ENCODE results near the gene AIG1.
"Not testable (repeated sequence)": the region's sequence is repeated elsewhere in the genome, so short reads cannot be mapped to it uniquely, and the experiment has no call there.

Gene AIG1

DNA sequence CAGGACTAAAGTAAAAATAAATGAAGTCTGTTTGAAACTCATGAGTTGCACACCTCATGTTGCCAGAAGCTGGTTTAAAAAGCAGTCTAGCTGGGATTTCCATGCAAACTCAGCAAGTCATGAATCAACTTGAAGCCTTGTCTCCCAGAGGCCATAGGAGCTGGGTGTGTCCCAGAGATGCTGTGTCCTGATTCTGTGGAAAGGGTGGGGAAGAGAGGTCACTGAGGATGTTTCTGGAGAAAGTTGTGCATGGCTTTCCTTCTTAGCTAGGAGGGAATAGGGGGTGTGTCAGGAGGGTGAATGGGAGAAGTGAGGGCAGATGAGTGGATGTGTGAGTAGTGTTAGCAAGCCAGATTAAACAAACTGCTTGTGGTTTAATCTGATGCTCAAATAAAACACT lies 278.5 kb downstream of the AIG1 start:
- Histone ChIP-seq H3K9me3 (ENCODE audit: control insufficient read depth, low read length) (no peaks in the 10 kb centered on the region), H3K4me3 (ENCODE audit: low read depth, low read length) (no peak overlapping the region), H2AFZ (no peak overlapping the region), H3K27ac (no peak overlapping the region), H3K9ac (no peak overlapping the region), H3K79me2 (no peaks in the 10 kb centered on the region), H3K27me3 (ENCODE audit: control insufficient read depth, insufficient read depth, low read length) (no peaks in the 10 kb centered on the region), H3K4me1 (no peaks in the 10 kb centered on the region), H3K36me3 (ENCODE audit: control insufficient read depth, insufficient read depth, low read length) (no peaks in the 10 kb centered on the region), H3K4me2 (ENCODE audit: low read length) (no peak overlapping the region)
- TF ChIP-seq, protein P1, sequence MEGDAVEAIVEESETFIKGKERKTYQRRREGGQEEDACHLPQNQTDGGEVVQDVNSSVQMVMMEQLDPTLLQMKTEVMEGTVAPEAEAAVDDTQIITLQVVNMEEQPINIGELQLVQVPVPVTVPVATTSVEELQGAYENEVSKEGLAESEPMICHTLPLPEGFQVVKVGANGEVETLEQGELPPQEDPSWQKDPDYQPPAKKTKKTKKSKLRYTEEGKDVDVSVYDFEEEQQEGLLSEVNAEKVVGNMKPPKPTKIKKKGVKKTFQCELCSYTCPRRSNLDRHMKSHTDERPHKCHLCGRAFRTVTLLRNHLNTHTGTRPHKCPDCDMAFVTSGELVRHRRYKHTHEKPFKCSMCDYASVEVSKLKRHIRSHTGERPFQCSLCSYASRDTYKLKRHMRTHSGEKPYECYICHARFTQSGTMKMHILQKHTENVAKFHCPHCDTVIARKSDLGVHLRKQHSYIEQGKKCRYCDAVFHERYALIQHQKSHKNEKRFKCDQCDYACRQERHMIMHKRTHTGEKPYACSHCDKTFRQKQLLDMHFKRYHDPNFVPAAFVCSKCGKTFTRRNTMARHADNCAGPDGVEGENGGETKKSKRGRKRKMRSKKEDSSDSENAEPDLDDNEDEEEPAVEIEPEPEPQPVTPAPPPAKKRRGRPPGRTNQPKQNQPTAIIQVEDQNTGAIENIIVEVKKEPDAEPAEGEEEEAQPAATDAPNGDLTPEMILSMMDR (IDR thresholded peaks at IDR 0.05) = no peak

DNA sequence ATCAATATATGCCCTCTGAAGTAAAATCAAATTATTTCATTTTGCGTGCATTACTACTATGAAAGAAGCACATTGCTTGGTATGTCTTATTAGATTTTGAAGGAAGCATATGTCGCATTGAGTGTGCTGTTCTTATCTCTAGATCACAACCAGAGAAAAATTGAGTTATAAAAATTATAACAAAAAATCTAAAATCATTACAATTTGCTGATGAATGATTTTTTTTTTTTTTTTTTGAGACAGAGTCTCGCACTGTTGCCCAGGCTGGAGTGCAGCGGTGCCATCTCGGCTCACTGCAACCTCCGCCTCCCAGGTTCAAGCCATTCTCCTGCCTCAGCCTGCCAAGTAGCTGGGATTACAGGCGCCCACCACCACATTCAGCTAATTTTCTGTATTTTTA lies 284.8 kb downstream of the AIG1 start:
- H3K4me2 ChIP-seq (ENCODE audit: low read length); H3K4me1 ChIP-seq; H3K9me3 ChIP-seq (ENCODE audit: control insufficient read depth, low read length); H3K36me3 ChIP-seq (ENCODE audit: control insufficient read depth, insufficient read depth, low read length); H2AFZ ChIP-seq; H3K9ac ChIP-seq; H3K4me3 ChIP-seq (ENCODE audit: low read depth, low read length); H3K79me2 ChIP-seq; H3K27me3 ChIP-seq (ENCODE audit: control insufficient read depth, insufficient read depth, low read length); H3K27ac ChIP-seq: not testable (repeated sequence)

DNA sequence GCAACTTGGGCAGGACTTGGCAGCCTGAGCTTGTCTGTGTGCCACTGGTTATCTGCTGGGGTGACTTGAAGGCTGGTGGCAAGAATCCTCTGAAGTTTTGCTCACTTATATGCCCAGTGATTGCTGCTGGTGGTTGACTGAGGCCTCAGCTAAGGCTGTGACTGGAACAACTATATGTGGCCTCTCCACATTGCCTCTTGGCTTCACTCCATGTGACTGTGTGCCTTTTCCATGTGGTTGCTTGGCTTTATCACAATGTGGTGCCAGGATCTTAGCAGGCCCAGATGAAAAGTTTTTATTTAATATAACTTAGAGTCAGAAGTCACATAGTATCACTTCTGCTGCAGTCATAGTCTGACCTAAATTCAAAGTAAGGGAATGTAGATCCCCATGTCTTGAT lies 285.3 kb downstream of the AIG1 start:
- H3K79me2 ChIP-seq = no peaks in the 10 kb centered on the region
- TF ChIP-seq, protein P1 (IDR thresholded peaks at IDR 0.05) = no peak
- no peaks in the 10 kb centered on the region for H3K4me1 ChIP-seq
- H3K9ac ChIP-seq = no peak overlapping the region
- H3K4me3 ChIP-seq (ENCODE audit: low read depth, low read length) = no peak overlapping the region
- H3K27me3 ChIP-seq (ENCODE audit: control insufficient read depth, insufficient read depth, low read length) = no peaks in the 10 kb centered on the region
- no peak overlapping the region for H3K4me2 ChIP-seq (ENCODE audit: low read length)
- no peaks in the 10 kb centered on the region for H3K9me3 ChIP-seq (ENCODE audit: control insufficient read depth, low read length)
- no peak overlapping the region for H2AFZ ChIP-seq
- no peak overlapping the region for H3K27ac ChIP-seq
- no peaks in the 10 kb centered on the region for H3K36me3 ChIP-seq (ENCODE audit: control insufficient read depth, insufficient read depth, low read length)

GRCh38 chr6:143348531-143348930 lies 287.8 kb downstream of the AIG1 start:
- Histone ChIP-seq H3K4me3 (ENCODE audit: low read depth, low read length) (no peak overlapping the region), H3K36me3 (ENCODE audit: control insufficient read depth, insufficient read depth, low read length) (no peaks in the 10 kb centered on the region), H2AFZ (no peak overlapping the region), H3K4me1 (no peaks in the 10 kb centered on the region), H3K79me2 (no peaks in the 10 kb centered on the region), H3K4me2 (ENCODE audit: low read length) (no peak overlapping the region), H3K27me3 (ENCODE audit: control insufficient read depth, insufficient read depth, low read length) (no peaks in the 10 kb centered on the region), H3K9ac (no peak overlapping the region), H3K9me3 (ENCODE audit: control insufficient read depth, low read length) (no peaks in the 10 kb centered on the region), H3K27ac (no peak overlapping the region)
- TF ChIP-seq, protein P1 (IDR thresholded peaks at IDR 0.05) = no peak

- TF ChIP-seq, protein P1 (IDR thresholded peaks at IDR 0.05) = no peak
- Histone ChIP-seq H3K4me3 (ENCODE audit: low read depth, low read length) (no peak overlapping the region), H3K79me2 (no peaks in the 10 kb centered on the region), H3K27me3 (ENCODE audit: control insufficient read depth, insufficient read depth, low read length) (no peaks in the 10 kb centered on the region), H3K4me2 (ENCODE audit: low read length) (no peak overlapping the region), H3K9me3 (ENCODE audit: control insufficient read depth, low read length) (no peaks in the 10 kb centered on the region), H3K36me3 (ENCODE audit: control insufficient read depth, insufficient read depth, low read length) (no peaks in the 10 kb centered on the region), H3K27ac (no peak overlapping the region), H3K9ac (no peak overlapping the region), H2AFZ (no peak overlapping the region), H3K4me1 (no peaks in the 10 kb centered on the region)
Measured at GRCh38 chr6:143349530-143349929, 288.8 kb downstream of the AIG1 start.

All from parathyroid adenoma (tissue), 2 donors.